Stimulated activated CD4-positive, alpha-beta T cell treated with anti-CD3 and anti-CD28 coated beads, Interleukin-12 subunit alpha, Interleukin-12 subunit beta, amount 100 ng/mL, for 48 hours (primary cell): Measurements from ENCODE around the gene MPZL1.

Experiments
- DNase-seq, 3 donors: peaks; one replicate each; pipeline ENCODE4 v3.0.0-alpha.2; 2020; ENCODE audit warnings: low read depth in 2 of 3, low spot score in 1 of 3

MPZL1 gene

GRCh38 chr1:167721617-167722151, at the start of gene MPZL1:
Gene MPZL1 (plus strand): TSS chr1:167721982. CDS start chr1:167722152, 170 bp downstream.
- DNase-seq = peak; percentile 85 to 97 (median 91)

- no peak for DNase-seq
Observed at GRCh38 chr1:167672831-167673230, 49.0 kb upstream of the MPZL1 start.

GRCh38 chr1:167673265-167673664, 48.5 kb upstream of the MPZL1 start:
- peak in 1 of 3 donors; percentile 5 for DNase-seq

- DNase-seq = no peak
Observed at GRCh38 chr1:167674156-167674555, 47.6 kb upstream of the MPZL1 start.

- no peak for DNase-seq
Observed at GRCh38 chr1:167675440-167675839, 46.3 kb upstream of the MPZL1 start.

- no peak for DNase-seq
Observed at GRCh38 chr1:167676205-167676915, 45.4 kb upstream of the MPZL1 start.

- no peak for DNase-seq
Observed at GRCh38 chr1:167676916-167677848, 44.6 kb upstream of the MPZL1 start.

GRCh38 chr1:167678422-167678821, 43.4 kb upstream of the MPZL1 start:
- DNase-seq = no peak

- DNase-seq = no peak
Observed at GRCh38 chr1:167678838-167679237, 42.9 kb upstream of the MPZL1 start.

- DNase-seq = no peak
Observed at GRCh38 chr1:167679714-167680113, 42.1 kb upstream of the MPZL1 start.

- no peak for DNase-seq
Observed at GRCh38 chr1:167681024-167681423, 40.8 kb upstream of the MPZL1 start.

GRCh38 chr1:167681451-167682098, 40.2 kb upstream of the MPZL1 start:
- DNase-seq = no peak

GRCh38 chr1:167683226-167683625, 38.6 kb upstream of the MPZL1 start:
- no peak for DNase-seq

- no peak for DNase-seq
Observed at GRCh38 chr1:167683641-167684502, 37.9 kb upstream of the MPZL1 start.

GRCh38 chr1:167685844-167686243, 35.9 kb upstream of the MPZL1 start:
- DNase-seq = no peak

GRCh38 chr1:167687919-167688519, 33.8 kb upstream of the MPZL1 start:
- DNase-seq = peak; percentile 58 to 94 (median 69)

- no peak for DNase-seq
Observed at GRCh38 chr1:167689567-167689920, 32.2 kb upstream of the MPZL1 start.

- DNase-seq = no peak
Observed at GRCh38 chr1:167690053-167690452, 31.7 kb upstream of the MPZL1 start.

GRCh38 chr1:167693425-167694045, 28.2 kb upstream of the MPZL1 start:
- DNase-seq = no peak

- no peak for DNase-seq
Observed at GRCh38 chr1:167694691-167695090, 27.1 kb upstream of the MPZL1 start.
